Neural progenitor cell (in vitro differentiated cells): ENCODE measurements around the gene CD58. TPM values are rescaled to one million over a fixed set of nuclear protein-coding genes. Genes with fewer than 3 reads are reported as not detected.

Source experiments
- DNase-seq: peaks from one replicate; pipeline ENCODE4 v3.0.0-alpha.2; 2016; ENCODE audit warnings: low spot score
- H2AFZ ChIP-seq: fragments of 200-600 bp; sonication (generic); replicated peaks from 2 replicates; pipeline ENCODE4 v1.6.1; 2016; ENCODE audit warnings: antibody characterized with exemption
- H3F3A ChIP-seq: fragments of 200-600 bp; sonication (generic); 2 replicates; pipeline ENCODE4 v1.6.1; 2016; ENCODE audit warnings: antibody characterized with exemption, low read depth
- H3K27ac ChIP-seq: fragments of 200-600 bp; sonication (generic); 2 replicates; pipeline ENCODE4 v1.5.1; 2016; ENCODE audit warnings: mild to moderate bottlenecking
- H3K27me3 ChIP-seq: fragments of 200-600 bp; sonication (generic); 2 replicates; pipeline ENCODE4 v1.6.1; 2016; ENCODE audit warnings: mild to moderate bottlenecking, moderate library complexity
- H3K36me3 ChIP-seq: fragments of 200-600 bp; sonication (generic); 2 replicates; pipeline ENCODE4 v1.5.1; 2016
- H3K4me1 ChIP-seq: fragments of 200-600 bp; sonication (generic); 2 replicates; pipeline ENCODE4 v1.6.1; 2016; ENCODE audit warnings: mixed run types
- H3K4me2 ChIP-seq: fragments of 200-600 bp; sonication (generic); 2 replicates; pipeline ENCODE4 v1.6.1; 2016
- H3K4me3 ChIP-seq: fragments of 200-600 bp; sonication (generic); 2 replicates; pipeline ENCODE4 v1.5.1; 2016
- H3K79me2 ChIP-seq: fragments of 200-600 bp; sonication (generic); 2 replicates; pipeline ENCODE4 v1.6.1; 2016; ENCODE audit warnings: low read depth
- H3K9ac ChIP-seq: fragments of 200-600 bp; sonication (generic); 2 replicates; pipeline ENCODE4 v1.6.1; 2016
- H3K9me3 ChIP-seq: fragments of 200-600 bp; sonication (generic); 2 replicates; pipeline ENCODE4 v1.5.1; 2016; ENCODE audit warnings: low read depth
- H4K20me1 ChIP-seq: fragments of 200-600 bp; sonication (generic); 2 replicates; pipeline ENCODE4 v1.6.1; 2016; ENCODE audit warnings: low read depth
- H3K27ac Mint-ChIP-seq: 3 replicates; pipeline ENCODE4 v1.8.0; 2021; ENCODE audit warnings: mixed read lengths
- H3K27me3 Mint-ChIP-seq: 2 replicates; pipeline ENCODE4 v1.8.0; 2022; ENCODE audit warnings: low read depth, mild to moderate bottlenecking, inconsistent platforms, moderate library complexity, mixed read lengths; ENCODE audit not compliant: insufficient read depth
- H3K36me3 Mint-ChIP-seq: 3 replicates; pipeline ENCODE4 v1.8.0; 2021; ENCODE audit warnings: mixed read lengths
- H3K4me1 Mint-ChIP-seq: 3 replicates; pipeline ENCODE4 v1.8.0; 2021; ENCODE audit warnings: mixed read lengths
- H3K4me3 Mint-ChIP-seq: 3 replicates; pipeline ENCODE4 v1.8.0; 2021; ENCODE audit warnings: mild to moderate bottlenecking, moderate library complexity, mixed read lengths
- H3K9me3 Mint-ChIP-seq: 3 replicates; pipeline ENCODE4 v1.8.0; 2020; ENCODE audit warnings: mixed read lengths
- EZH2 ChIP-seq: fragments of 200-600 bp; sonication (generic); IDR thresholded peaks from 2 replicates; pipeline ENCODE4 v1.6.1; 2017; ENCODE audit warnings: antibody characterized with exemption, mild to moderate bottlenecking, moderate library complexity
- EZH2phosphoT487 ChIP-seq: fragments of 200-600 bp; sonication (generic); IDR thresholded peaks from 2 replicates; pipeline ENCODE4 v1.6.1; 2017; ENCODE audit warnings: antibody characterized with exemption
- total RNA-seq: library from RNA; depleted of rRNA; stranded (reverse); fragments of >200 nt; gene quantifications from 2 replicates; pipeline ENCODE4 v1.2.3, GENCODE V29; 2015; ENCODE audit warnings: low replicate concordance
- TF ChIP-seq, protein P1 (sequence below): fragments of 200-600 bp; sonication (generic); IDR thresholded peaks from 2 replicates; pipeline ENCODE4 v1.5.1; 2017; ENCODE audit warnings: antibody characterized with exemption, mild to moderate bottlenecking

Gene CD58
- total RNA-seq, 1 donor from 2014 or later = 14.6 TPM

DNA sequence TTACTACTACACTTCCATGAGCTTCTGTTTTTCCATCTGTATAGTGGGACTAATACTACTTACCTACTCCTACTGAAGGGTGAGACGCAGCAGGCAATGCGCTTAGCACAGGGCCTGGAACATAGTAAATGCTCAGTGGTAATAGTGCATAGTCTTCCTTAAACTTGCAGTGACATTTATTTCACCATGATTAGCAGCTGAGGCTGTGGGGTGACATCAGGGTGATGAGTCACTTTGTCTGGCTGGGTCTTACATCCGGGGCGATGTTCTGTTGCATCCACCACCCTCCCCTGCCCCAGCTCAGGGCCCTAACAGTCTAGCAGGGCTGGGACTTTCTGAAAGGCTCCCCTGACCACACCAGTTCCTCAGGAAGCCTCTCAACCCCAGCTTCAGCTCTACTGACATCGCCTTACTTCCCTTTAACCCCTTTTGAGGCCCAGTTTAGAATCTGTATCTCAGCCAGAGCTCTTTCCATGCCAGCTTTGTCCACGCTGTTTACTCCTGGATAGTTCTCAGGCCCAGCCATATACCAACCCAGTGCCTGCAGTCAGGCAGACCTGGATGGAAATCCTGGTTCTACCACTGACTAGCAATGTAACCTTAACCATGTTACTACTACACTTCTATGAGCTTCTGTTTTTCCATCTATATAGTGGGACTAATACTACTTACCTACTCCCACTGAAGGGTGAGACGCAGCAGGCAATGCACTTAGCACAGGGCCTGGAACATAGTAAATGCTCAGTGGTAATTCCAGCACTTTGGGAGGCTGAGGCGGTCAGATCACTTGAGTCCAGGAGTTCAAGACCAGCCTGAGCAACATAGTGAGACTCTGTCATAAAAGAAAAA, 66.3 kb downstream of the CD58 start:
- no peak overlapping the region for H3K4me3 Mint-ChIP-seq
- no peaks in the 10 kb centered on the region for H3K36me3 Mint-ChIP-seq
- Histone ChIP-seq H3K9me3 (no peaks in the 10 kb centered on the region), H4K20me1 (no peaks in the 10 kb centered on the region), H3K27me3 (no peaks in the 10 kb centered on the region), H3K27ac (no peak overlapping the region), H3K4me1 (peaks cover 3% of the 10 kb centered on the region), H2AFZ (no peak overlapping the region), H3K36me3 (no peaks in the 10 kb centered on the region), H3F3A (no peaks in the 10 kb centered on the region), H3K79me2 (no peaks in the 10 kb centered on the region), H3K9ac (no peak overlapping the region), H3K4me2 (no peak overlapping the region), H3K4me3 (no peak overlapping the region)
- H3K27me3 Mint-ChIP-seq = peaks cover 3% of the 10 kb centered on the region
- no peak overlapping the region for H3K27ac Mint-ChIP-seq
- peaks cover 17% of the 10 kb centered on the region for H3K4me1 Mint-ChIP-seq
- no peak for DNase-seq
- no peaks in the 10 kb centered on the region for H3K9me3 Mint-ChIP-seq
- TF ChIP-seq EZH2 (no peak), EZH2phosphoT487 (no peak)
- TF ChIP-seq, protein P1, sequence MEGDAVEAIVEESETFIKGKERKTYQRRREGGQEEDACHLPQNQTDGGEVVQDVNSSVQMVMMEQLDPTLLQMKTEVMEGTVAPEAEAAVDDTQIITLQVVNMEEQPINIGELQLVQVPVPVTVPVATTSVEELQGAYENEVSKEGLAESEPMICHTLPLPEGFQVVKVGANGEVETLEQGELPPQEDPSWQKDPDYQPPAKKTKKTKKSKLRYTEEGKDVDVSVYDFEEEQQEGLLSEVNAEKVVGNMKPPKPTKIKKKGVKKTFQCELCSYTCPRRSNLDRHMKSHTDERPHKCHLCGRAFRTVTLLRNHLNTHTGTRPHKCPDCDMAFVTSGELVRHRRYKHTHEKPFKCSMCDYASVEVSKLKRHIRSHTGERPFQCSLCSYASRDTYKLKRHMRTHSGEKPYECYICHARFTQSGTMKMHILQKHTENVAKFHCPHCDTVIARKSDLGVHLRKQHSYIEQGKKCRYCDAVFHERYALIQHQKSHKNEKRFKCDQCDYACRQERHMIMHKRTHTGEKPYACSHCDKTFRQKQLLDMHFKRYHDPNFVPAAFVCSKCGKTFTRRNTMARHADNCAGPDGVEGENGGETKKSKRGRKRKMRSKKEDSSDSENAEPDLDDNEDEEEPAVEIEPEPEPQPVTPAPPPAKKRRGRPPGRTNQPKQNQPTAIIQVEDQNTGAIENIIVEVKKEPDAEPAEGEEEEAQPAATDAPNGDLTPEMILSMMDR = no peak

DNA sequence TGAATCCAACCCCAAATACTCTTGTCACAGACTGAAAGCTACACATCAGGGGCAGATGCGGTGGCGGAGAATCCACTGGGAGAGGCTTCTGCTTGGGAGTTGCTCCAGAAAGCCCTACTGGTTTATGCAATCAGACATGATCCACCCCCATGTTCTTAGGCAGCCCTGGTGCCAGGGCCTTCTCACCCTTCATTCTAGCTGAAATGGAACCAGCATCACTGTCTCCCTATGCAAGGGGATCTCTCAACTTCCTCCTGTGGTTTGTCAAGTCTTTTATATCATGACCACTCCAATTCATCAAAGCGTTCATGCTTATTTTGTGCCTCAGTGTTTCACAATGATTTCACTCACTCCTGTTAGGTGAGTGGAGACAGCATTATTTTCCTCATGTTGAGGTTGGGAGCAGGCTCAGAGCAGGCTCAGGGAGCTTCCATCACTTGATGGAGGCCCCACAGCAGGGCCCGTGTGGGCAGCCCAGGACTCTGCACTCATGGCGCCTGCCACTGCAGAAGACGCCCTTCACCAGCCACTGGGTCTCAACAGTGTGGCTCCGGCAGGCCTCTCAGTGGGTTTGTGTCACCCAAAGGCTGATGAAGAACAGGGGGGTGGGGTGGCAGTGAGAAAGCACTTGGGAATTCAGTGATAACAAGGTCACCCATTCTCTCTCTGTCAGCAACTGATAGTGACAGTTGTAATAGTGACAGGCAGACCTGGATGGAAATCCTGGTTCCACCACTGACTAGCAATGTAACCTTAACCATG, 67.1 kb downstream of the CD58 start:
- DNase-seq = no peak
- H3K4me1 Mint-ChIP-seq = peaks cover 15% of the 10 kb centered on the region
- Histone ChIP-seq H3K9me3 (no peaks in the 10 kb centered on the region), H3K4me1 (peaks cover 3% of the 10 kb centered on the region), H4K20me1 (no peaks in the 10 kb centered on the region), H3K4me2 (no peak overlapping the region), H3K36me3 (no peaks in the 10 kb centered on the region), H3K79me2 (no peaks in the 10 kb centered on the region), H3K9ac (no peak overlapping the region), H3F3A (no peaks in the 10 kb centered on the region), H3K27ac (no peak overlapping the region), H3K27me3 (no peaks in the 10 kb centered on the region), H2AFZ (no peak overlapping the region), H3K4me3 (no peak overlapping the region)
- H3K27me3 Mint-ChIP-seq = peaks cover 3% of the 10 kb centered on the region
- H3K27ac Mint-ChIP-seq = no peak overlapping the region
- H3K9me3 Mint-ChIP-seq = no peaks in the 10 kb centered on the region
- H3K36me3 Mint-ChIP-seq = no peaks in the 10 kb centered on the region
- H3K4me3 Mint-ChIP-seq = no peak overlapping the region
- TF ChIP-seq EZH2 (no peak), EZH2phosphoT487 (no peak)
- TF ChIP-seq, protein P1 = no peak

DNA sequence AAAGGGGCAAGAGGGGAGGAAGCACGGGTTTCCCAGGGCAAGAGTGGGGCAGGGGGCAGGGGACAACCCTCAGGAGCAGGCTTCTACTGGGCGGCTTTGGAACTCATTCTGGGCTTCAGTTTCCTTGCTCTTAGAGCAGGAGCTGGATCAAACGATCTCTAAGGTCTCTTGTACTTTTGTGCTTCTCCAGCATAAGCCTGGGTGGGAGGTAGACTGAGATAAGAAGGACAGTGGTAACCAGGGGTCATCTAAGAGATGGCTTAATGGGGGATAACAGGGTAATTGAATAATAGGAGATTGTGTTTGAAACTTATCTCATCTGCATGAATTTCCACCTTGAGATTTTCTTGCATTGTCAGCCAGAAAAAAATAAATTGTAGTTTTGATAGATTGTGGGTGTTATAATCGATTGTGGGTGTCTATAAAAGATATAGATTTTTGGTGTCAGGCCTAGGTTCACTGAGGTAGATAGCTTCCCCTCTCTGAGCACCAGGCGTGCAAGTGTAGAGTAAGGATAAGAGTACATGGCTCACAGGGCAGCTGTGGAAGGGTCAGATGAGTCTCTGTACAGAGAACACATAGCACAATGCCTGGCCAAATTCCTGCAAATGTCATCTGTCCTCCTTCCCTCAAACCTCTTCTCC, 68.0 kb downstream of the CD58 start:
- Histone ChIP-seq H3K79me2 (no peaks in the 10 kb centered on the region), H3K9ac (no peak overlapping the region), H3K9me3 (no peaks in the 10 kb centered on the region), H3K27me3 (no peaks in the 10 kb centered on the region), H4K20me1 (no peaks in the 10 kb centered on the region), H3K27ac (no peak overlapping the region), H3K4me3 (no peak overlapping the region), H3K4me2 (no peak overlapping the region), H3K4me1 (no peaks in the 10 kb centered on the region), H3K36me3 (no peaks in the 10 kb centered on the region), H2AFZ (no peak overlapping the region), H3F3A (no peaks in the 10 kb centered on the region)
- Mint-ChIP-seq H3K27me3 (peaks cover 3% of the 10 kb centered on the region), H3K36me3 (no peaks in the 10 kb centered on the region), H3K4me1 (peaks cover 6% of the 10 kb centered on the region), H3K27ac (no peak overlapping the region), H3K4me3 (peak overlapping the region; percentile 13), H3K9me3 (no peaks in the 10 kb centered on the region)
- no peak for TF ChIP-seq EZH2phosphoT487
- TF ChIP-seq EZH2 = no peak
- TF ChIP-seq, protein P1 = no peak
- no peak for DNase-seq
